ENCODE results near the gene NOTO. TPM values are rescaled to one million over a fixed set of nuclear protein-coding genes. Genes with fewer than 3 reads are reported as not detected.
A peak's percentile ranks its signal among the peaks of the same experiment; 100 is the strongest.

The NOTO gene
- total and polyA plus RNA-seq, 2 of the 8 experiments (the other 6 are each of a cell fraction or from before 2014, with no cell fraction given), result 0.33 to 0.54 TPM

- DNase-seq (ENCODE audit: low read depth in 1 of 2, low spot score in 2 of 2), result no peak
- Histone ChIP-seq H4K5ac (ENCODE audit: insufficient read length, low read depth, low read length) (no peak overlapping the region), H3K14ac (ENCODE audit: insufficient read length) (no peak overlapping the region), H3K79me1 (ENCODE audit: low read depth, low read length) (no peaks in the 10 kb centered on the region), H2BK20ac (ENCODE audit: low read length) (no peak overlapping the region), H3K9ac (replicated peaks in 1 of 4; ENCODE audit: extremely low read depth in 1 of 4, low read depth in 3 of 4, low read length in 3 of 4) (no peak overlapping the region), H3K4me3 (ENCODE audit: extremely low read depth in 1 of 4, insufficient read depth in 2 of 4, low read depth in 3 of 4, low read length in 4 of 4) (no peak overlapping the region), H2BK12ac (ENCODE audit: low read depth, low read length) (peak overlapping the region; percentile 63; the same call in 1 of the 2 replicates), H3K79me2 (ENCODE audit: control insufficient read depth in 1 of 2, insufficient read depth in 2 of 2, low read length in 2 of 2) (no peaks in the 10 kb centered on the region), H2BK15ac (ENCODE audit: low read length) (no peak overlapping the region), H3K9me3 (ENCODE audit: insufficient read depth in 2 of 2, low read depth in 1 of 2, low read length in 1 of 2) (no peaks in the 10 kb centered on the region), H3K4me2 (ENCODE audit: insufficient read depth in 1 of 2, low read depth in 2 of 2, low read length in 2 of 2) (no peak overlapping the region), H4K91ac (replicated peaks; ENCODE audit: insufficient read length, low read length) (no peak overlapping the region), H3K36me3 (ENCODE audit: control insufficient read depth in 2 of 4, insufficient read depth in 4 of 4, low read length in 3 of 4) (no peaks in the 10 kb centered on the region), H3K18ac (ENCODE audit: extremely low read depth, low read length) (no peak overlapping the region), H3K23me2 (ENCODE audit: low read depth, low read length) (peaks cover 23% of the 10 kb centered on the region; the same call in 1 of the 2 replicates), H3K27ac (ENCODE audit: low read depth, low read length) (no peak overlapping the region), H2AK5ac (ENCODE audit: low read depth, low read length) (peak overlapping the region; percentile 44; the same call in 1 of the 2 replicates), H4K8ac (ENCODE audit: extremely low read depth, insufficient read depth, low read length) (no peak overlapping the region), H3K4me1 (replicated peaks in 1 of 4; ENCODE audit: control insufficient read depth in 3 of 4, insufficient read depth in 4 of 4, low read length in 3 of 4) (peaks cover 2 to 23% (median 11%) of the 10 kb centered on the region in 4 experiments; a peak in 6 of 7 replicates), H3K23ac (ENCODE audit: insufficient read length) (no peak overlapping the region), H2AFZ (ENCODE audit: low read length) (no peak overlapping the region), H3K56ac (replicated peaks; ENCODE audit: insufficient read length, low read depth, low read length) (no peak overlapping the region), H3K27me3 (replicated peaks in 1 of 4; ENCODE audit: control insufficient read depth in 3 of 4, extremely low read depth in 1 of 4, insufficient read depth in 3 of 4, low read length in 3 of 4) (peaks cover 22 to 48% (median 45%) of the 10 kb centered on the region in 4 experiments), H3K4ac (replicated peaks; ENCODE audit: insufficient read length, low read depth, low read length) (no peak overlapping the region), H2BK5ac (ENCODE audit: low read depth, low read length) (no peak overlapping the region), H2BK120ac (replicated peaks; ENCODE audit: low read depth, low read length) (no peak overlapping the region), H4K20me1 (replicated peaks in 1 of 2; ENCODE audit: control insufficient read depth in 1 of 2, insufficient read depth in 2 of 2, low read length in 2 of 2) (peaks cover 4 to 6% of the 10 kb centered on the region in 2 experiments)
- no peak for TF ChIP-seq TAF7 (optimal IDR thresholded peaks at IDR 0.05; ENCODE audit: borderline replicate concordance, low read depth, low read length)
- no peak for TF ChIP-seq SP4 (IDR thresholded peaks at IDR 0.05; ENCODE audit: low read length)
- no peak for TF ChIP-seq EZH2 (IDR thresholded peaks at IDR 0.05; ENCODE audit: low read depth, low read length, severe bottlenecking)
- no peak for TF ChIP-seq GABPA (IDR thresholded peaks at IDR 0.05; ENCODE audit: borderline replicate concordance, insufficient read depth, low read length)
- no peak for TF ChIP-seq TBP (IDR thresholded peaks at IDR 0.05; ENCODE audit: low read depth, low read length)
- no peak for TF ChIP-seq SUZ12 (IDR thresholded peaks at IDR 0.05; ENCODE audit: low read length)
- no peak for TF ChIP-seq RAD21 (IDR thresholded peaks at IDR 0.05 in 1 of 2, conservative IDR thresholded peaks at IDR 0.05 in 1 of 2; ENCODE audit: low read depth in 2 of 2, low read length in 2 of 2)
- no peak for TF ChIP-seq RNF2 (IDR thresholded peaks at IDR 0.05; ENCODE audit: borderline replicate concordance, low read depth, low read length, missing control alignments, poor library complexity, severe bottlenecking)
- TF ChIP-seq CBX5 (IDR thresholded peaks at IDR 0.05; ENCODE audit: low read depth, low read length), result no peak
- no peak for TF ChIP-seq SIRT6 (IDR thresholded peaks at IDR 0.05; ENCODE audit: low read length)
- no peak for TF ChIP-seq GTF2F1 (IDR thresholded peaks at IDR 0.05; ENCODE audit: borderline replicate concordance, low read depth, low read length)
- no peak for TF ChIP-seq CEBPB (IDR thresholded peaks at IDR 0.05; ENCODE audit: low read depth, low read length)
- no peak for TF ChIP-seq BRCA1 (IDR thresholded peaks at IDR 0.05; ENCODE audit: low read depth, low read length)
- ChIA-PET CTCF (ENCODE audit: partially characterized antibody) (interaction anchor here (1.0 to 6.5 kb wide), 6 partner anchors 9 to 280 kb away, joined by 3 to 92 read pairs (median 17); partner anchors contain the start of gene SMYD5), POLR2A (ENCODE audit: partially characterized antibody) (no interaction called here)
- 92% methylated on average over 7 of the region's 7 CpGs; no CpG with 5 or more reads in 1 of the 2 experiments for WGBS, 2 experiments (ENCODE audit: extremely low coverage in 1 of 2, insufficient coverage in 1 of 2, insufficient read length in 1 of 2, insufficient replicate concordance in 2 of 2, low coverage in 1 of 2, low lambda C conversion rate in 2 of 2, missing lambda C conversion rate in 1 of 2)
- FAIRE-seq, result no peak
Measured at GRCh38 chr2:73173781-73174180, 28.6 kb upstream of the NOTO start.

Measured in H1 (cell line).